B cell (primary cell): Measurements from ENCODE around the gene WDR82.

Source experiments
- EZH2 ChIP-seq: IDR thresholded peaks from 2 replicates; pipeline ENCODE4 v1.6.1; 2012; ENCODE audit warnings: borderline replicate concordance, low read depth, mild to moderate bottlenecking, moderate library complexity, low read length; ENCODE audit not compliant: insufficient read depth, poor library complexity, severe bottlenecking
- TF ChIP-seq, protein P1 (sequence below): fragments of 200-600 bp; IDR thresholded peaks from one replicate; pipeline ENCODE4 v1.8.0; 2022; ENCODE audit warnings: antibody characterized with exemption, mild to moderate bottlenecking

DNA sequence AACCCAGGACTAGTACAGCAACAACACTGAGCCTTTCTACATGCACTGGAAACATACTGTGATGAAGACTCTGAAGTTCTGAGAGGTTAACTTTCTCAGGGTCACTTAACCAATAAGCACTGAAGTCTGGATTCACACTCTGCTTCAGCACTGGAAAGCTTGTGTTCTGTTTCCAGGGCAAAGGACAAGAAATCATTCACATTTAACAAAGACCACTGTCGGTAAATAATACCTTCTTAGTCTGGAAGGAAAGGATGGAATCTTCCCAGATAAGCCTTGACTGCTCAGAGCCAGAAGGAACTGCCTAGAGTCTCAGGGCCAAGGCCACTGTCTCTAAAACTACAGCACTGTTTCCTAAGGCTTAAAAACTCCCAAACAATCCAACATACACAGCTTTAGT lies 4.9 kb upstream of the WDR82 start:
- TF ChIP-seq, protein P1, sequence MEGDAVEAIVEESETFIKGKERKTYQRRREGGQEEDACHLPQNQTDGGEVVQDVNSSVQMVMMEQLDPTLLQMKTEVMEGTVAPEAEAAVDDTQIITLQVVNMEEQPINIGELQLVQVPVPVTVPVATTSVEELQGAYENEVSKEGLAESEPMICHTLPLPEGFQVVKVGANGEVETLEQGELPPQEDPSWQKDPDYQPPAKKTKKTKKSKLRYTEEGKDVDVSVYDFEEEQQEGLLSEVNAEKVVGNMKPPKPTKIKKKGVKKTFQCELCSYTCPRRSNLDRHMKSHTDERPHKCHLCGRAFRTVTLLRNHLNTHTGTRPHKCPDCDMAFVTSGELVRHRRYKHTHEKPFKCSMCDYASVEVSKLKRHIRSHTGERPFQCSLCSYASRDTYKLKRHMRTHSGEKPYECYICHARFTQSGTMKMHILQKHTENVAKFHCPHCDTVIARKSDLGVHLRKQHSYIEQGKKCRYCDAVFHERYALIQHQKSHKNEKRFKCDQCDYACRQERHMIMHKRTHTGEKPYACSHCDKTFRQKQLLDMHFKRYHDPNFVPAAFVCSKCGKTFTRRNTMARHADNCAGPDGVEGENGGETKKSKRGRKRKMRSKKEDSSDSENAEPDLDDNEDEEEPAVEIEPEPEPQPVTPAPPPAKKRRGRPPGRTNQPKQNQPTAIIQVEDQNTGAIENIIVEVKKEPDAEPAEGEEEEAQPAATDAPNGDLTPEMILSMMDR = no peak
- no peak for TF ChIP-seq EZH2
